Stimulated activated CD8-positive, alpha-beta memory T cell treated with anti-CD3 and anti-CD28 coated beads, Interleukin-12 subunit alpha, Interleukin-12 subunit beta, amount 100 ng/mL, for 4 hours (primary cell): ENCODE results near the gene DEDD2.

Experiments
- DNase-seq: peaks from one replicate; pipeline ENCODE4 v3.0.0-alpha.2; 2020; ENCODE audit warnings: low read depth

Gene DEDD2

GRCh38 chr19:42170715-42171114, 46.8 kb downstream of the DEDD2 start:
- no peak for DNase-seq

GRCh38 chr19:42169486-42170413, 47.7 kb downstream of the DEDD2 start:
- no peak for DNase-seq

GRCh38 chr19:42168206-42168605, 49.3 kb downstream of the DEDD2 start:
- DNase-seq: no peak

GRCh38 chr19:42166316-42166715, 51.2 kb downstream of the DEDD2 start:
- DNase-seq: no peak

- no peak for DNase-seq
Observed at GRCh38 chr19:42165146-42165545, 52.3 kb downstream of the DEDD2 start.

GRCh38 chr19:42161616-42162263, 55.7 kb downstream of the DEDD2 start:
- no peak for DNase-seq

GRCh38 chr19:42159942-42160341, 57.5 kb downstream of the DEDD2 start:
- no peak for DNase-seq

- no peak for DNase-seq
Observed at GRCh38 chr19:42158926-42159325, 58.6 kb downstream of the DEDD2 start.

- DNase-seq: no peak
Observed at GRCh38 chr19:42156571-42156970, 60.9 kb downstream of the DEDD2 start.

GRCh38 chr19:42155796-42156195, 61.7 kb downstream of the DEDD2 start:
- no peak for DNase-seq

GRCh38 chr19:42154471-42155323, 62.8 kb downstream of the DEDD2 start:
- no peak for DNase-seq

- no peak for DNase-seq
Observed at GRCh38 chr19:42153672-42154433, 63.6 kb downstream of the DEDD2 start.

GRCh38 chr19:42152910-42153671, 64.4 kb downstream of the DEDD2 start:
- DNase-seq: no peak

- DNase-seq: no peak
Observed at GRCh38 chr19:42151782-42152684, 65.4 kb downstream of the DEDD2 start.

- DNase-seq: no peak
Observed at GRCh38 chr19:42150911-42151361, 66.5 kb downstream of the DEDD2 start.

- DNase-seq: no peak
Observed at GRCh38 chr19:42150364-42150763, 67.1 kb downstream of the DEDD2 start.

- DNase-seq: no peak
Observed at GRCh38 chr19:42149447-42150202, 67.9 kb downstream of the DEDD2 start.
